ENCODE data around the gene NQO2.

DNA sequence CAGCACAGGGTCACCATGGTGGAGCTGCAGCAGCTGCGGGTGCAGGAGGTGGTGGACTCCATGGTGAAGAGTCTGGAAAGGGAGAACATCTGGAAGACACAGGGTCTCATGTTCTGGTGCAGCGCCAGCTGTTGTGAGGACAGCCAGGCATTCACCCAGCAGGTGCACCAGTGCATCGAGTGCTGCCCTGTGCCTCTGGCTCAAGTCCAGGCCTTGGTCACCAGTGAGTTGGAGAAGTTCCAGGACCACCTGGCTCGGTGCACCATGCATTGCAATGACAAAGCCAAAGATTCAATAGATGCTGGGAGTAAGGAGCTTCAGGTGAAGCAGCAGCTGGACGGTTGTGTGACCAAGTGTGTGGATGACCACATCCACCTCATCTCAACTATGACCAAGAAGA lies 45.7 kb downstream of the NQO2 start:
- TF ChIP-seq POLR2A (IDR thresholded peaks at IDR 0.05): no peak
- TF ChIP-seq, protein P1, sequence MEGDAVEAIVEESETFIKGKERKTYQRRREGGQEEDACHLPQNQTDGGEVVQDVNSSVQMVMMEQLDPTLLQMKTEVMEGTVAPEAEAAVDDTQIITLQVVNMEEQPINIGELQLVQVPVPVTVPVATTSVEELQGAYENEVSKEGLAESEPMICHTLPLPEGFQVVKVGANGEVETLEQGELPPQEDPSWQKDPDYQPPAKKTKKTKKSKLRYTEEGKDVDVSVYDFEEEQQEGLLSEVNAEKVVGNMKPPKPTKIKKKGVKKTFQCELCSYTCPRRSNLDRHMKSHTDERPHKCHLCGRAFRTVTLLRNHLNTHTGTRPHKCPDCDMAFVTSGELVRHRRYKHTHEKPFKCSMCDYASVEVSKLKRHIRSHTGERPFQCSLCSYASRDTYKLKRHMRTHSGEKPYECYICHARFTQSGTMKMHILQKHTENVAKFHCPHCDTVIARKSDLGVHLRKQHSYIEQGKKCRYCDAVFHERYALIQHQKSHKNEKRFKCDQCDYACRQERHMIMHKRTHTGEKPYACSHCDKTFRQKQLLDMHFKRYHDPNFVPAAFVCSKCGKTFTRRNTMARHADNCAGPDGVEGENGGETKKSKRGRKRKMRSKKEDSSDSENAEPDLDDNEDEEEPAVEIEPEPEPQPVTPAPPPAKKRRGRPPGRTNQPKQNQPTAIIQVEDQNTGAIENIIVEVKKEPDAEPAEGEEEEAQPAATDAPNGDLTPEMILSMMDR (IDR thresholded peaks at IDR 0.05): no peak

Measured in heart left ventricle (tissue), 13 donors.